ENCODE results near the gene RAP1B.
A peak's percentile ranks its signal among the peaks of the same experiment; 100 is the strongest.

Gene RAP1B

DNA sequence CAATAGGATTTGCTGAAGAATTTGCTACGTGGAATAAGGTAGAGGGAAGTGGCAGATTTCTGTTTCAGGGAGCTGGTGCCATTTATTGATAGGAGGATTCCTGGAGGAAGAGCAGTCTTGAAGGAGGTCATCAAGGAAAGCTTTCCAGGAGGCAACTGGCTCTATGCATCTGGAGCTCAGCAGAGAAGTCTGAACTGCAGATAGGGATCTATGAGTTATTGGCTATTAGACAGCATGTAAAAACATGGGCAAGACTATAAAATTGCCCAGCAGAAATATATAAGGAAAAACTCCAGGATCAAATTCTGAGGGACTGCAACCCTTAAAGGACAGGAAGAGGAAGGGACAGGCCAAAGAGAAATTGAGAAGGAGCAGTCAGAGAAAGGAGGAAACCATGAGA lies 8.9 kb upstream of the RAP1B start:
- TF ChIP-seq, protein P1, sequence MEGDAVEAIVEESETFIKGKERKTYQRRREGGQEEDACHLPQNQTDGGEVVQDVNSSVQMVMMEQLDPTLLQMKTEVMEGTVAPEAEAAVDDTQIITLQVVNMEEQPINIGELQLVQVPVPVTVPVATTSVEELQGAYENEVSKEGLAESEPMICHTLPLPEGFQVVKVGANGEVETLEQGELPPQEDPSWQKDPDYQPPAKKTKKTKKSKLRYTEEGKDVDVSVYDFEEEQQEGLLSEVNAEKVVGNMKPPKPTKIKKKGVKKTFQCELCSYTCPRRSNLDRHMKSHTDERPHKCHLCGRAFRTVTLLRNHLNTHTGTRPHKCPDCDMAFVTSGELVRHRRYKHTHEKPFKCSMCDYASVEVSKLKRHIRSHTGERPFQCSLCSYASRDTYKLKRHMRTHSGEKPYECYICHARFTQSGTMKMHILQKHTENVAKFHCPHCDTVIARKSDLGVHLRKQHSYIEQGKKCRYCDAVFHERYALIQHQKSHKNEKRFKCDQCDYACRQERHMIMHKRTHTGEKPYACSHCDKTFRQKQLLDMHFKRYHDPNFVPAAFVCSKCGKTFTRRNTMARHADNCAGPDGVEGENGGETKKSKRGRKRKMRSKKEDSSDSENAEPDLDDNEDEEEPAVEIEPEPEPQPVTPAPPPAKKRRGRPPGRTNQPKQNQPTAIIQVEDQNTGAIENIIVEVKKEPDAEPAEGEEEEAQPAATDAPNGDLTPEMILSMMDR (IDR thresholded peaks at IDR 0.05; ENCODE audit: insufficient read depth, low read length, poor library complexity, severe bottlenecking): no peak
- no peaks in the 10 kb centered on the region for H3K27me3 ChIP-seq (replicated peaks; ENCODE audit: control insufficient read depth, insufficient read depth, low read length)
- DNase-seq (ENCODE audit: extremely low read depth, insufficient read length): no peak
- no peaks in the 10 kb centered on the region for H3K36me3 ChIP-seq (ENCODE audit: control insufficient read depth, insufficient read depth, low read length)
- no peak overlapping the region for H3K4me3 ChIP-seq (replicated peaks; ENCODE audit: low read depth, low read length)

DNA sequence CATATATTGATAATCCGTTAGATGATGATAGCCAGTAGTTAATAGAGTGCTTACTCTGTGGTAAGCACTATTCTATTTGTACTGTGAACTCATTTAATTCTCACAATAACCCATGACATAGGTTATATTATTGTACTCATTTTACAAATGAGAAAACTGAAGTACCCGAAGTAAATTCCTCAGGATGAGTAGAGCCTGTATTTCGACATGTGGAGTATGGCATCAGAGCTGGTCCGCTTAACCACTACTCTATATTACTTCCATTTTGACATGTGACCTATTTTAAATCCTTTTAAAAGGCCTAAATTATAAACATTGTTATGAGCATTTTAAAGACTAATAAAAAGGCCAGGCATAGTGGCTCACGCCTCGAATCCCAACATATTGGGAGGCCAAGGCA lies 8.0 kb upstream of the RAP1B start:
- TF ChIP-seq, protein P1 (IDR thresholded peaks at IDR 0.05; ENCODE audit: insufficient read depth, low read length, poor library complexity, severe bottlenecking): no peak
- H3K36me3 ChIP-seq (ENCODE audit: control insufficient read depth, insufficient read depth, low read length): no peaks in the 10 kb centered on the region
- H3K4me3 ChIP-seq (replicated peaks; ENCODE audit: low read depth, low read length): no peak overlapping the region
- no peak for DNase-seq (ENCODE audit: extremely low read depth, insufficient read length)
- no peaks in the 10 kb centered on the region for H3K27me3 ChIP-seq (replicated peaks; ENCODE audit: control insufficient read depth, insufficient read depth, low read length)

DNA sequence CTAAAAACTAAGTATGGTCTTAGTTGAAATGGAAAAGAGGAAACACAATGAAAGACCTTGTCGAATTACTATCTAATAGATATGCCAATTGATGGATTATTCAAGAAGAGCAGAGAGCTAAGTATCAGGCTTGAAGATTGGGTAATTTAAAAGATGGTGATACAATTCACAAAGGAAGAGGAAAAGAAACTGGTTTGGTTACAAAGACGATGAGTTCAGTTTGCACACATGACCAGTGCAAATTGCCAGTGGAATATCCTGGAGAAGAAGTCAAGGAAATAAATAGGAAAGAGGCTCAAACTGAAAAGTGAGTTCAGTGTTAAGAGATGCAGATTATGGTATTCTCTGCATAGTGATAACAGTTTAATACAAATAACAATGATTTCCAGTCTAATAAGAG lies 2.5 kb upstream of the RAP1B start:
- Histone ChIP-seq H3K4me3 (replicated peaks; ENCODE audit: low read depth, low read length) (no peak overlapping the region), H3K27me3 (replicated peaks; ENCODE audit: control insufficient read depth, insufficient read depth, low read length) (no peaks in the 10 kb centered on the region), H3K36me3 (ENCODE audit: control insufficient read depth, insufficient read depth, low read length) (no peaks in the 10 kb centered on the region)
- TF ChIP-seq, protein P1 (IDR thresholded peaks at IDR 0.05; ENCODE audit: insufficient read depth, low read length, poor library complexity, severe bottlenecking): no peak
- DNase-seq (ENCODE audit: extremely low read depth, insufficient read length): no peak

DNA sequence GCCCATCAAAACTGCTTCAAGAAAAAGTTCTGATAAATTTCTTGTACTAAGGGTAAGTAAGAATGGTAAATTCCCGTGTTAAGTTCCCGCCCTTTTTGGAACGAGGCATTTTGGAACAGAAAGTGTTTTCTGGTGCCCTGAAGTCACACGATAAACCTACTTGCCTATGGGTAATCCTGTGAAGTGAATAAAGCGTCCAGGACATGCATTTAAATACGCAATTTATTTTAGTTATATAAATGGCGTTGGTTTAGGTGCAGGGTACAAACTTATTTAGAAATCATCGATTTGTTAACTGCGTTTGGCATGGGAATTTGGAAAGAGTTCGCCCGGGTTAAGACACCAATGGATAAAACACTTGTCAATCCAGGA lies 715 bp upstream of the RAP1B start:
- DNase-seq (ENCODE audit: extremely low read depth, insufficient read length): no peak
- TF ChIP-seq, protein P1 (IDR thresholded peaks at IDR 0.05; ENCODE audit: insufficient read depth, low read length, poor library complexity, severe bottlenecking): no peak
- H3K36me3 ChIP-seq (ENCODE audit: control insufficient read depth, insufficient read depth, low read length): no peaks in the 10 kb centered on the region
- no peaks in the 10 kb centered on the region for H3K27me3 ChIP-seq (replicated peaks; ENCODE audit: control insufficient read depth, insufficient read depth, low read length)
- H3K4me3 ChIP-seq (replicated peaks; ENCODE audit: low read depth, low read length): peak overlapping the region; percentile 63

DNA sequence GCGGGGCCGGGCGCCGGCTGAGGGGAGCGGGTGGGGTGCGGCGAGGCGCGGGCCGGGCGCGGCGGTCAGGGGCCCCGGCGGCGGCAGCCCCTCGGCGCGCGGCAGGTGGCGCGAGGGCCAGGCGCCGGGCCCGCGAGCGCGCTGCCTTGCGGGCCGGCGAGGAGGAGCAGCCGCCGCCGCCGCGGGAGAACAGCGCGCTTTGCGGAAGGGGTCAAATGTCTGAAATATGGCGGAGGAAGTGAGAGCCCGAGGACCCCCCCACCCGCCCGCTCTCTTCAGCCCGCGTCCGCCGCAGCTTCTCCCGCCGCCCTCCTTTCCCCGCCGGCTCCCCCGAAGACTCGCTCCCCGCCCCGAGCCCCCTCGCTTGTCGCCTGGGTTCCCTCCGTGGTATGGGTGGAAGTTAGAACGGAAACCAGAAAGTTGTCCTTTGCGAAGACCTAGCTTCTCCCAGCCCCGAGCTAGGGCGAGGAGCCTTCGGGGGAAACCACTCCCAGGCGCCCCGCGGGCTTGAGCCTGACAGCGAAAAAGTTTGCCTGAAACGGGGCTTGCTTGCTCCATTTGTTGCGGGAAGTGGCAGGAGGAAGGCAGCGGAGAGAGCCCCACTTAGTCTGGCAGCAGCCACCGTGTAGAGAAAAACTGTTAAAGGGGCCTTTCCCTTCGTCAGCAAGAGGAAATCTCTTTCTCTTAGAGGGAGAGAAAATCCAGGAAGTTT lies 551 bp downstream of the RAP1B start:
- Histone ChIP-seq H3K36me3 (ENCODE audit: control insufficient read depth, insufficient read depth, low read length) (no peaks in the 10 kb centered on the region), H3K27me3 (replicated peaks; ENCODE audit: control insufficient read depth, insufficient read depth, low read length) (no peaks in the 10 kb centered on the region), H3K4me3 (replicated peaks; ENCODE audit: low read depth, low read length) (peak overlapping the region; percentile 89)
- TF ChIP-seq, protein P1 (IDR thresholded peaks at IDR 0.05; ENCODE audit: insufficient read depth, low read length, poor library complexity, severe bottlenecking): peak; percentile 9
- peak; percentile 67 for DNase-seq (ENCODE audit: extremely low read depth, insufficient read length)

DNA sequence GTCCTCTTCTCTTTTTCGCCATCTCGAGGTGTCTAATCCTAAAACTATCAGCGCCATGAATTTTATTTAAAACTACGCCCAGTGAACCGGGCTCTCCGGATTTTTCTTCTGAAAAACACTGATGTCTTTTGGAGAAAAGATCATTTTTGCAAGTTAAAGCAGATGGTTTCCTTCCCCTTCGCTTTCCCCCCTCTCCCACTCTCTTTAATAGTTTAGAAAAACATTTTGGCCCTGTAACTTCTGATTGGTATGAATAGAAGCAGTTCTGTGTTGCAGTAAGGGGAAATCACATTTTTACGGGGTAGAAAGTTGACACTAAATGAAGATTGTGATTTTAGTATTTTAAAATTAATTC lies 1.1 kb downstream of the RAP1B start:
- no peaks in the 10 kb centered on the region for H3K27me3 ChIP-seq (replicated peaks; ENCODE audit: control insufficient read depth, insufficient read depth, low read length)
- peak overlapping the region; percentile 89 for H3K4me3 ChIP-seq (replicated peaks; ENCODE audit: low read depth, low read length)
- no peaks in the 10 kb centered on the region for H3K36me3 ChIP-seq (ENCODE audit: control insufficient read depth, insufficient read depth, low read length)
- no peak for DNase-seq (ENCODE audit: extremely low read depth, insufficient read length)
- TF ChIP-seq, protein P1 (IDR thresholded peaks at IDR 0.05; ENCODE audit: insufficient read depth, low read length, poor library complexity, severe bottlenecking): no peak
